ENCODE data around the gene LTO1.

LTO1 gene

DNA sequence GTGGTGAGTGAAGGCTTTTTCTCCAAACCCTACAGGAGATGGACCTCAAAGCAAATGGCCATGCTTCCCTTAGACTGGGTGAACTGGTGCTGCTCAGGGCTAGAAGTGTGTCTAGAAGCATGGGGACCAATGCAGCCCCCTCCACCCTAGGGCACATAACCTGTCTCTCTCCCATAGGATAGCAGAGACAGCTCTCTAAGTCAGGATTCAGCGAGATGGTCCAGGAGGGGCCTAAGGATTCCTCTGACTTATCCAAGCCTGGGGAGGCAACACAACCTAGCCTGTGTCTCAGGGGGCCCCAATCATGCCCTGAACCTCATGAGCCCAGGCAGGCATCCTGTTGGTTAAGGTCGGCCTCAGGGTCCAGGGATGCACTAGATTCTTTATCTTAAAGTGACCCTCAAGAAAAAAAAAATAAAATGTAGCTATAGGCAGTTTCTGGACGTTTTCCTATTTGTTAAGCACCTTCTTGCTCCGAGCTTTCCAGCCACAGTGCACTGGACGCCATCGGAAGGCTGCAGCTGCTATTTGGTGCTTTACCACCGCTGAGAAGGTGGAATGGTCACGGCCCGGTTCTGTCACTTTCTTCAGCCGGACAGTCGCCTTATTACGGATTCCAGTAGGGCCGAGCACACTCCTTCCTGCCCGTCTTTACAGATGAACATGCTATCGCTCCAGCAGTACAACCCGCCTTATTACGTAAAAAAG is 39.2 kb downstream of the LTO1 start:
- no peak for TF ChIP-seq MYC (IDR thresholded peaks at IDR 0.05; ENCODE audit: low read depth, low read length)
- TF ChIP-seq, protein P1, sequence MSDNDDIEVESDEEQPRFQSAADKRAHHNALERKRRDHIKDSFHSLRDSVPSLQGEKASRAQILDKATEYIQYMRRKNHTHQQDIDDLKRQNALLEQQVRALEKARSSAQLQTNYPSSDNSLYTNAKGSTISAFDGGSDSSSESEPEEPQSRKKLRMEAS (IDR thresholded peaks at IDR 0.05; ENCODE audit: low read depth, low read length) = no peak
- TF ChIP-seq POLR2A (IDR thresholded peaks at IDR 0.05; ENCODE audit: extremely low read depth, insufficient read length) = no peak
- TF ChIP-seq, protein P2, sequence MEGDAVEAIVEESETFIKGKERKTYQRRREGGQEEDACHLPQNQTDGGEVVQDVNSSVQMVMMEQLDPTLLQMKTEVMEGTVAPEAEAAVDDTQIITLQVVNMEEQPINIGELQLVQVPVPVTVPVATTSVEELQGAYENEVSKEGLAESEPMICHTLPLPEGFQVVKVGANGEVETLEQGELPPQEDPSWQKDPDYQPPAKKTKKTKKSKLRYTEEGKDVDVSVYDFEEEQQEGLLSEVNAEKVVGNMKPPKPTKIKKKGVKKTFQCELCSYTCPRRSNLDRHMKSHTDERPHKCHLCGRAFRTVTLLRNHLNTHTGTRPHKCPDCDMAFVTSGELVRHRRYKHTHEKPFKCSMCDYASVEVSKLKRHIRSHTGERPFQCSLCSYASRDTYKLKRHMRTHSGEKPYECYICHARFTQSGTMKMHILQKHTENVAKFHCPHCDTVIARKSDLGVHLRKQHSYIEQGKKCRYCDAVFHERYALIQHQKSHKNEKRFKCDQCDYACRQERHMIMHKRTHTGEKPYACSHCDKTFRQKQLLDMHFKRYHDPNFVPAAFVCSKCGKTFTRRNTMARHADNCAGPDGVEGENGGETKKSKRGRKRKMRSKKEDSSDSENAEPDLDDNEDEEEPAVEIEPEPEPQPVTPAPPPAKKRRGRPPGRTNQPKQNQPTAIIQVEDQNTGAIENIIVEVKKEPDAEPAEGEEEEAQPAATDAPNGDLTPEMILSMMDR (IDR thresholded peaks at IDR 0.05; ENCODE audit: low read depth, low read length) = no peak
- no peak overlapping the region for H3K4me3 ChIP-seq (ENCODE audit: low read depth, low read length)
- no peak for DNase-seq (ENCODE audit: low read depth)

DNA sequence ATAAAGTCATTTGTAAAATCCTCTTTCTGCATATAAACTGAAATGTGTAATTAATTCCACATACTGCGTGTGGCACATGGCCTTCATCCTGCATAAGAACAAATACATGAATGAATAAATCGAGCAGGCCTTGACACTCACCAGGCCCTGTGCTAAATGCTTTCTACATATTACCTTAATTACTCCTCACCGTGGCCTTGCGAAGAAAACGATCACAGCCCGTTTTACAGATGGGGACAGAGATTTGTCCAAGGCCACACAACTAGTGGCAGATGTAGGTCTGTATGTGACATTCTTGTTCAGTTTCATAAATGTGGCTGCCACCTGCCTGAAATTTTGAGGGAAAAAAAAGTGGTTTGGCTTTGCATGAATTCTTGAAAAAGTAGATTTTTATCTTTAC is 40.0 kb downstream of the LTO1 start:
- DNase-seq (ENCODE audit: low read depth) = no peak
- no peak overlapping the region for H3K4me3 ChIP-seq (ENCODE audit: low read depth, low read length)
- TF ChIP-seq, protein P1 (IDR thresholded peaks at IDR 0.05; ENCODE audit: low read depth, low read length) = no peak
- TF ChIP-seq, protein P2 (IDR thresholded peaks at IDR 0.05; ENCODE audit: low read depth, low read length) = no peak

DNA sequence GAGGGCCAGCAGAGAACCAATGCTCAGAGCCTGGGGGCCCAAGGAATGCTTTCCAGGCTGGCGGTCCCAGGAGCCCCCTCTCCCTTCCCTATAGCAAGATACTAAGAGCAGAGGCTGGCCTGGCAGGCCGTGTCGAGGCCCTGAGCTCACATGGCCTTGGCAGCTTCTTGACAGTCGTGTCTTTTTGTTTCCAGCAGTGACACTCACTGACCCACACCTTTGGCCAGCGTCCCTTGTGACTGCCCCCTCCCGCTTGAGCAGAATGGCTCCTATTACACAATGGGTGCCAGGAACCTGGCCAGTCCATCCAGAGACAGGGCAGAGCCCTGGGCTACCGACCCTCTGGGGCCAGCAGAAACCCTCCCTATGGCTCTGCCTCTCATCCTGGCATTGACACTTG is 40.6 kb downstream of the LTO1 start:
- DNase-seq (ENCODE audit: low read depth) = no peak
- H3K4me3 ChIP-seq (ENCODE audit: low read depth, low read length) = no peak overlapping the region
- TF ChIP-seq, protein P2 (IDR thresholded peaks at IDR 0.05; ENCODE audit: low read depth, low read length) = no peak
- TF ChIP-seq POLR2A (IDR thresholded peaks at IDR 0.05; ENCODE audit: extremely low read depth, insufficient read length) (no peak), MYC (IDR thresholded peaks at IDR 0.05; ENCODE audit: low read depth, low read length) (no peak)
- TF ChIP-seq, protein P1 (IDR thresholded peaks at IDR 0.05; ENCODE audit: low read depth, low read length) = no peak

DNA sequence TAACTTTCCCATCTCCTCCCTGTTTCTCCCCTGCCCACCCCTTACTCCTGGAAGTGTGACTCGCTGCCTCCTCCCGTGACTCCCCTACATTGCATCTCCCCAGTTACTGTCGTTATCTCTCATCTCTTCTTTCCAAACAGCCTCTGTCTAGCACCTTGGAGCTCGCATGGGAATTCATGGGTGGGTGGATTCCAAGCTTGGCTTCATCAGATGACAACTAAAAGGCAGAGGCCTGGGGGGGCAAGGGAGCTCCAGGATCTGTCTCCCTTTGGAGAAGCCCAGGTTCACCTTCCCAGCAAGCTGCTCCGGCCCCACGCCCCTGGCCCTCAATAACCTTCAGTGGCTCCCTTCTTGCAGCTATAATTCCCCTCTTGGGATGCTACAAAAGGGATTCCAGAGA is 41.1 kb downstream of the LTO1 start:
- DNase-seq (ENCODE audit: low read depth) = no peak
- no peak for TF ChIP-seq POLR2A (IDR thresholded peaks at IDR 0.05; ENCODE audit: extremely low read depth, insufficient read length)
- H3K4me3 ChIP-seq (ENCODE audit: low read depth, low read length) = no peak overlapping the region

DNA sequence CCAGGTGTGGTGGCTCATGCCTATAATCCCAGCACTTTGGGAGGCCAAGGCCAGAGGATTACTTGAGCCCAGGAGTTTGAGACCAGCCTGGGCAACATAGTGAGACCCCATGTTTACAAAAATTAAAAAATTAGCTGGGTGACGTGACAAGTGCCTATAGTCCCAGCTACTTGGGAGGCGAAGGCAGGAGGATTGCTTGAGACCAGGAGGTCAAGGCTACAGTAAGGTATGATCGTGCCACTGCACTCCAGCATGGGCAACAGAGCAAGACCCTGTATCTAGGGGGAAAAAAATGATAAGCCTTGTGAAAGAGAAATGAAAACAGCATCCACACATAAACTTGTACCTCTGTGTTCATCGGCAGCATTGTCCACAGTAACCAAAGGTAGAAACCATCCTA is 42.3 kb downstream of the LTO1 start:
- TF ChIP-seq, protein P2 (IDR thresholded peaks at IDR 0.05; ENCODE audit: low read depth, low read length) = no peak
- TF ChIP-seq, protein P1 (IDR thresholded peaks at IDR 0.05; ENCODE audit: low read depth, low read length) = no peak
- TF ChIP-seq POLR2A (IDR thresholded peaks at IDR 0.05; ENCODE audit: extremely low read depth, insufficient read length) = no peak
- TF ChIP-seq MYC (IDR thresholded peaks at IDR 0.05; ENCODE audit: low read depth, low read length) = no peak
- H3K4me3 ChIP-seq (ENCODE audit: low read depth, low read length) = no peak overlapping the region
- no peak for DNase-seq (ENCODE audit: low read depth)

DNA sequence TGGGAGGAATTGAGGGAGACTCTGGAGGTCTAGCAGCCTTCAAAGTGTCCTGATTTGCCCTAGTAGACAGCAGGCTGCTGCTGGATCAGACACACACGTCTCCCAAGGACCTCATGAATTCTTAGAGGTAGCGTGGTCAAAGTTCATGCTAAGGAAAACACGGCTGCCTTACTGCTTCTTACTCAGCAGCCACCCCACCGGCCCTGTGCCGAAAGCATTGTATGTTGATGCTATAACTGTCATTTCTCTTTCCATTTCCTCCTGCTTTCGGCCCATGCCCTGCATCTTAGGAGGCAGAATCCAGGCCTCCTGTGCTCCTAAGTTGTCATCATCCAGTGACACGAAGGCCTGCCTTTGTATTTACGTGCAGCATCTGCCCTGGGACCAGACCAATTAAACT is 44.7 kb downstream of the LTO1 start:
- no peak for TF ChIP-seq MYC (IDR thresholded peaks at IDR 0.05; ENCODE audit: low read depth, low read length)
- TF ChIP-seq, protein P1 (IDR thresholded peaks at IDR 0.05; ENCODE audit: low read depth, low read length) = no peak
- TF ChIP-seq, protein P2 (IDR thresholded peaks at IDR 0.05; ENCODE audit: low read depth, low read length) = no peak
- TF ChIP-seq POLR2A (IDR thresholded peaks at IDR 0.05; ENCODE audit: extremely low read depth, insufficient read length) = no peak
- no peak for DNase-seq (ENCODE audit: low read depth)
- no peak overlapping the region for H3K4me3 ChIP-seq (ENCODE audit: low read depth, low read length)
